CD4-positive, alpha-beta memory T cell (primary cell): ENCODE data around the gene TMEM184B. TPM values are rescaled to one million over a fixed set of nuclear protein-coding genes. Genes with fewer than 3 reads are reported as not detected.

Experiments used
- CTCF ChIA-PET: fragments of 350-600 bp; sonication (Branson Sonifier 250); formaldehyde crosslinking; loops from one replicate; lab custom pipeline; 2021; ENCODE audit warnings: inconsistent platforms; ENCODE audit not compliant: partially characterized antibody; lab: Charles Lee
- POLR2A ChIA-PET: fragments of 350-600 bp; sonication (Branson Sonifier 250); formaldehyde crosslinking; loops from one replicate; lab custom pipeline; 2021; ENCODE audit not compliant: partially characterized antibody; lab: Charles Lee
- DNase-seq, 5 donors: peaks; one replicate each; pipeline versions ENCODE4 v3.0.0 to v3.0.0-alpha.2; 2020 to 2022; ENCODE audit warnings: mixed read lengths in 1 of 5
- H3K27ac ChIP-seq: one replicate; pipeline ENCODE4 v1.7.0; 2013; ENCODE audit warnings: low read depth, low read length
- H3K27me3 ChIP-seq: 2 replicates; pipeline ENCODE4 v1.7.0; 2013; ENCODE audit warnings: mild to moderate bottlenecking, low read length, moderate library complexity; ENCODE audit not compliant: insufficient read depth
- H3K36me3 ChIP-seq: 2 replicates; pipeline ENCODE4 v1.7.0; 2013; ENCODE audit warnings: mild to moderate bottlenecking, low read length, moderate library complexity; ENCODE audit not compliant: insufficient read depth
- H3K4me1 ChIP-seq: 2 replicates; pipeline ENCODE4 v1.7.0; 2013; ENCODE audit warnings: mild to moderate bottlenecking, low read length, moderate library complexity; ENCODE audit not compliant: insufficient read depth
- H3K4me3 ChIP-seq, 2 donors: one replicate each; pipeline ENCODE4 v1.7.0; 2013; ENCODE audit warnings: low read length in 2 of 2, mild to moderate bottlenecking in 1 of 2
- H3K9me3 ChIP-seq, 2 donors: one replicate each; pipeline ENCODE4 v1.7.0; 2013; ENCODE audit warnings: low read length in 2 of 2, control low read depth in 1 of 2; ENCODE audit not compliant: control insufficient read depth in 1 of 2
- H3K27ac Mint-ChIP-seq, 7 donors: one replicate each; pipeline ENCODE4 v1.8.0; 2020 to 2021; ENCODE audit warnings: mixed read lengths in 7 of 7, mild to moderate bottlenecking in 6 of 7, inconsistent platforms in 3 of 7, moderate library complexity in 3 of 7
- H3K27me3 Mint-ChIP-seq, 2 donors: one replicate each; pipeline ENCODE4 v1.8.0; 2020 to 2021; ENCODE audit warnings: mixed read lengths in 2 of 2
- H3K36me3 Mint-ChIP-seq, 2 donors: one replicate each; pipeline ENCODE4 v1.8.0; 2020 to 2021; ENCODE audit warnings: mixed read lengths in 2 of 2, inconsistent platforms in 1 of 2, mild to moderate bottlenecking in 1 of 2
- H3K4me1 Mint-ChIP-seq, 4 donors: one replicate each; pipeline ENCODE4 v1.8.0; 2020 to 2021; ENCODE audit warnings: mixed read lengths in 4 of 4, mild to moderate bottlenecking in 1 of 4
- H3K4me3 Mint-ChIP-seq, 8 donors: one replicate each; pipeline ENCODE4 v1.8.0; 2020 to 2021; ENCODE audit warnings: mixed read lengths in 8 of 8, mild to moderate bottlenecking in 7 of 8, moderate library complexity in 6 of 8, inconsistent platforms in 3 of 8
- H3K9me3 Mint-ChIP-seq, 8 donors: one replicate each; pipeline ENCODE4 v1.8.0; 2020 to 2021; ENCODE audit warnings: mixed read lengths in 8 of 8, mild to moderate bottlenecking in 5 of 8, inconsistent platforms in 3 of 8, moderate library complexity in 1 of 8
- intact Hi-C: fragments of 100-400 bp; cut with micrococcal nuclease; formaldehyde crosslinking; loops from one replicate; pipeline ENCODE4 v1.15.1; 2023
- polyA plus RNA-seq, 2 donors: library from polyadenylated mRNA; unstranded; fragments of 300-500 nt; fragmentation: Illumina TruSeq; gene quantifications; one replicate each; pipeline ENCODE4 v1.2.3, GENCODE V29; 2021
- total RNA-seq, 2 experiments: library from RNA; stranded (reverse); gene quantifications; one replicate each; pipeline ENCODE4 v1.2.3, GENCODE V29; 2021

The TMEM184B gene
- total and polyA plus RNA-seq, 4 experiments from 2014 or later: 9.0 to 36.6 (median 29.7) TPM

- Histone ChIP-seq H3K4me1 (no peaks in the 10 kb centered on the region), H3K9me3 (no peaks in the 10 kb centered on the region), H3K27me3 (no peaks in the 10 kb centered on the region), H3K27ac (no peak overlapping the region), H3K4me3 (no peak overlapping the region), H3K36me3 (peaks cover 16% of the 10 kb centered on the region)
- Mint-ChIP-seq H3K27me3 (no peaks in the 10 kb centered on the region), H3K27ac (peak overlapping the region in 2 of 7 donors; percentile 66 to 84), H3K36me3 (peaks cover 17 to 30% of the 10 kb centered on the region in 2 donors), H3K4me1 (peaks cover 0 to 8% (median 4%) of the 10 kb centered on the region in 4 donors), H3K4me3 (peak overlapping the region in 1 of 8 donors; percentile 31), H3K9me3 (peaks cover 0 to 2% (median 0%) of the 10 kb centered on the region in 8 donors)
- intact Hi-C loops: no loop called here
- DNase-seq: no peak
- ChIA-PET POLR2A (interaction anchor here (1.2 kb wide), 1 partner anchor 10 kb away, joined by 3 read pairs; no protein-coding TSS in a partner anchor), CTCF (no interaction called here)
These were observed 22.8 kb downstream of the TMEM184B start for GRCh38 chr22:38249803-38250642.

DNA sequence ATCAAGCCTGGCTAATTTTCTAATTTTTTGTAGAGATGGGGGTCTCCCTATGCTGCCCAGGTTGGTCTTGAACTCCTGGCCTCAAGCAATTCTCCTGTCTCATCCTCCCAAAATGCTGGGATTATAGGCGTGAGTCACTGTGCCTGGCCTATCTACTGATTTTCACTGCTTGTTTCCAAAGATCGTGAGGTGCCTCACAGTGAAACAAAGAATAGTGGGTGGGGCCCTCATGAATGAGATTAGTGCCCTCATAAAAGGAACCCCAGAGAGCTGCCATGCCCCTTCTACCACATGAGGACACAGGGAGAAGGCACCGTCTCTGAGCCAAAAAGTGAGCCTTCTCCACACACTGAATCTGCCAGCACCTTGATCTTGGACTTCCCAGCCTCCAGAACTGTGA lies 23.5 kb downstream of the TMEM184B start:
- peaks cover 0 to 8% (median 4%) of the 10 kb centered on the region in 4 donors for H3K4me1 Mint-ChIP-seq
- no peak overlapping the region for H3K27ac Mint-ChIP-seq
- peaks cover 0 to 2% (median 0%) of the 10 kb centered on the region in 8 donors for H3K9me3 Mint-ChIP-seq
- Histone ChIP-seq H3K36me3 (peaks cover 16% of the 10 kb centered on the region), H3K27ac (no peak overlapping the region), H3K4me3 (no peak overlapping the region), H3K27me3 (no peaks in the 10 kb centered on the region), H3K9me3 (no peaks in the 10 kb centered on the region), H3K4me1 (no peaks in the 10 kb centered on the region)
- no peaks in the 10 kb centered on the region for H3K27me3 Mint-ChIP-seq
- CTCF ChIA-PET: no interaction called here
- peaks cover 17 to 31% of the 10 kb centered on the region in 2 donors for H3K36me3 Mint-ChIP-seq
- intact Hi-C loops: no loop called here
- no peak for DNase-seq
- POLR2A ChIA-PET: no interaction called here
- no peak overlapping the region for H3K4me3 Mint-ChIP-seq

DNA sequence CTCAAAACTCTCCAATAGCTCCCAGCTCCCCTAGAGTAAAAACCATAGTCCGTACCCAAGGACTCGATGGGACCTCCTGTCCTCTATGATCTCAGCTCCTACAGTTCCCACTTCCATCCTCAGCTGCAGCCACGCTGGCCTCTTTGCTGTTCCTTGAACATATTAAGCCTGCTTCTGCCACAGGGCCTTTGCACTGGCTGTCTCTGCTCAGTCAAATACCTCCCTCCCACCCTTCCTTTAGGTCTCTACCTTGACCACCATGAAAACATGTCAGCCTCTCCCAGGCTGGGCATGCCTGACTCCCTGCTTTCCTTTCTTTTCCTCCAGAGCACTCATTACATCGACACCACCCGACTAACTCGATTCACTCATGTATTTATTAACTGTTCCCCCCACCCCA lies 24.5 kb downstream of the TMEM184B start:
- ChIA-PET CTCF (no interaction called here), POLR2A (no interaction called here)
- Mint-ChIP-seq H3K36me3 (peaks cover 23 to 41% of the 10 kb centered on the region in 2 donors), H3K9me3 (peaks cover 0 to 2% (median 0%) of the 10 kb centered on the region in 8 donors), H3K27ac (peak overlapping the region in 3 of 7 donors; percentile 5 to 68 (median 24)), H3K4me3 (no peak overlapping the region), H3K4me1 (peaks cover 0 to 8% (median 3%) of the 10 kb centered on the region in 4 donors), H3K27me3 (no peaks in the 10 kb centered on the region)
- DNase-seq: no peak
- H3K36me3 ChIP-seq: peaks cover 16% of the 10 kb centered on the region
- no peaks in the 10 kb centered on the region for H3K9me3 ChIP-seq
- no peak overlapping the region for H3K27ac ChIP-seq
- no peaks in the 10 kb centered on the region for H3K27me3 ChIP-seq
- no peak overlapping the region for H3K4me3 ChIP-seq
- H3K4me1 ChIP-seq: no peaks in the 10 kb centered on the region
- intact Hi-C loops: no loop called here

- Histone ChIP-seq H3K9me3 (no peaks in the 10 kb centered on the region), H3K36me3 (peaks cover 16% of the 10 kb centered on the region), H3K27me3 (no peaks in the 10 kb centered on the region), H3K27ac (no peak overlapping the region), H3K4me1 (no peaks in the 10 kb centered on the region), H3K4me3 (no peak overlapping the region)
- Mint-ChIP-seq H3K9me3 (peaks cover 0 to 2% (median 0%) of the 10 kb centered on the region in 8 donors), H3K4me3 (no peak overlapping the region), H3K36me3 (peaks cover 23 to 42% of the 10 kb centered on the region in 2 donors), H3K4me1 (peaks cover 0 to 8% (median 3%) of the 10 kb centered on the region in 4 donors), H3K27me3 (no peaks in the 10 kb centered on the region), H3K27ac (peak overlapping the region in 1 of 7 donors; percentile 24)
- intact Hi-C loops: no loop called here
- CTCF ChIA-PET: no interaction called here
- DNase-seq: no peak
- POLR2A ChIA-PET: no interaction called here
These were observed 25.1 kb downstream of the TMEM184B start for GRCh38 chr22:38247713-38248112.

DNA sequence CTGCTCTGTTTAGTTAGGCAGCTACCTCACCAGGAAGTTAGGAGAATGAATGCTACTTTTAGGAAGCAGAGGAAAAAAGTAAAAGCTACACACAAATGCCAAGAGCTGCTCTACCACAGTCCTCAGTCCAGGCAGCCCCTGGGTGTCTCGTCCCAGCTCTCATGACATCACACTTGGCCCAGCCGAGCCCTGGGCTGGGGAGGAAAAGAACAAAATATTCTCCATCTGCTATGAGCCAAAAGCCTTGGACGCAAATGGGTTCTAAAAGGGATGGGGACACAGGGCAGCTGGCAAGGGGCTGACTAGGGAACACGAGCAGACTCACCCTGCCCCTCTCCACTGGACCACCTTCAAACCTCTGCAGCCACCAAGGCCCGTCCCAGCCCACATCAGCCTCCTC lies 26.1 kb downstream of the TMEM184B start:
- no peak overlapping the region for H3K27ac Mint-ChIP-seq

DNA sequence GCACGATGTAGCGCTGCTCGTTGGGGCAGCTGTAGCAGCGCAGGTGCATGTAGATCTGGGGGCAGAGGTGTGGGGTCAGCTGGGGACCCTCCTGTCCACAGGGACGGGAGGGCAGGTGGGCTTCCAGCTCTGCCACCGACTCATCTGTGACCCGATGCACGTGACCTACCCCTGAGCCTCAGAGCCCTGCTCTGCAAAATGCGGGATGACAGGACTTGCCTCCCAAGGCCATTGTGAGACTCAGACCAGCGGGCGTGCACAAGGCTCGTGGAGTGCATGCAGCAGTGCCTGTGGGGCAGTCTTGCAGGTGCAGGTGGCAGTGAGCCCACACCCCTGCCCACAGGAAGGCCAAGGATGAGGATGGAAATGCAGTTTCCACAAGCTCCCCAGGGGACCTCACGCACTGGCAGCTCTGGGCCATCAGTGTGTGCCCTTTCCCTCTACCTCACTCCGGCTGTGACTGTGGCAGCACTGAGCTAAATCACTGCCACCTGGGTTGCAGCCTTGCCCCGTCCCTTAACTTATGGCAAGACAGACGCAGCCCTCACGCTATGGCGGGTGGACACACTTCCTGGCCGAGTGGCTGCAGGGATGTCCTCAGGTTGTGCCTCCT lies 26.7 kb downstream of the TMEM184B start:
- Histone ChIP-seq H3K36me3 (peaks cover 16% of the 10 kb centered on the region), H3K4me3 (no peak overlapping the region), H3K27ac (no peak overlapping the region), H3K9me3 (no peaks in the 10 kb centered on the region), H3K4me1 (no peaks in the 10 kb centered on the region), H3K27me3 (no peaks in the 10 kb centered on the region)
- intact Hi-C loops: no loop called here
- ChIA-PET POLR2A (no interaction called here), CTCF (interaction anchor here (0.8 kb wide), 1 partner anchor 255 kb away, joined by 3 read pairs; no protein-coding TSS in a partner anchor)
- peaks cover 0 to 2% (median 0%) of the 10 kb centered on the region in 8 donors for H3K9me3 Mint-ChIP-seq
- no peak overlapping the region for H3K27ac Mint-ChIP-seq
- H3K36me3 Mint-ChIP-seq: peaks cover 23 to 44% of the 10 kb centered on the region in 2 donors
- no peak for DNase-seq
- peaks cover 0 to 8% (median 3%) of the 10 kb centered on the region in 4 donors for H3K4me1 Mint-ChIP-seq
- H3K27me3 Mint-ChIP-seq: no peaks in the 10 kb centered on the region
- no peak overlapping the region for H3K4me3 Mint-ChIP-seq

More for the DNA sequence above, 26.1 kb downstream of the TMEM184B start:
- Mint-ChIP-seq H3K27me3 (no peaks in the 10 kb centered on the region), H3K4me3 (no peak overlapping the region), H3K4me1 (peaks cover 0 to 8% (median 3%) of the 10 kb centered on the region in 4 donors), H3K36me3 (peaks cover 23 to 44% of the 10 kb centered on the region in 2 donors), H3K9me3 (peaks cover 0 to 2% (median 0%) of the 10 kb centered on the region in 8 donors)
- ChIA-PET CTCF (interaction anchor here (0.8 kb wide), 1 partner anchor 254 kb away, joined by 3 read pairs; no protein-coding TSS in a partner anchor), POLR2A (no interaction called here)
- H3K27me3 ChIP-seq: no peaks in the 10 kb centered on the region
- H3K36me3 ChIP-seq: peaks cover 16% of the 10 kb centered on the region
- no peak for DNase-seq
- intact Hi-C loops: no loop called here
- H3K4me1 ChIP-seq: no peaks in the 10 kb centered on the region
- H3K4me3 ChIP-seq: no peak overlapping the region
- H3K9me3 ChIP-seq: no peaks in the 10 kb centered on the region
- H3K27ac ChIP-seq: no peak overlapping the region

DNA sequence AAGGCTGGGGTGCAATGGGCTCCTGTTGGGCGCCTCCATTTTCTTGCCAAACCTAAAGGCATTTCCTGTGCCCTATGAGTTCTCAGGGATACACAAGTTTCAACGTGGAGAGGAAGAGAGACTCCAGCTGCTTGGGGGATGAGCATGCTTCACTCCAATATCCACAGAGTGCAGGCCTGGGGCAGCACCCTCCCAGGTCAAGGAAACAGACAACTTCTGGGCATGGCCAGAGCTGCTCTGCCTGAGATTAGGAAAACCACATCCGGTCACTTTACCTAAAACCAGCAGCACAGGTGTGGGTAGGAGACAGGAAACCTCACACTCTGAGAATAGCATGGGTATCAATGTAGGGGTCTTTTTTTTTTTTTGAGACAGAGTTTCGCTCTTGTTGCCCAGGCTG lies 28.7 kb downstream of the TMEM184B start:
- ChIA-PET POLR2A (no interaction called here), CTCF (no interaction called here)
- intact Hi-C loops: no loop called here
- Mint-ChIP-seq H3K27me3 (no peaks in the 10 kb centered on the region), H3K4me1 (peaks cover 0 to 2% (median 0%) of the 10 kb centered on the region in 4 donors), H3K27ac (peak overlapping the region in 2 of 7 donors; percentile 23 to 46), H3K36me3 (peaks cover 23 to 47% of the 10 kb centered on the region in 2 donors), H3K4me3 (no peak overlapping the region), H3K9me3 (no peaks in the 10 kb centered on the region)
- no peak for DNase-seq
- H3K27me3 ChIP-seq: no peaks in the 10 kb centered on the region
- no peaks in the 10 kb centered on the region for H3K9me3 ChIP-seq
- H3K36me3 ChIP-seq: peaks cover 16% of the 10 kb centered on the region
- no peak overlapping the region for H3K27ac ChIP-seq
- H3K4me3 ChIP-seq: no peak overlapping the region
- H3K4me1 ChIP-seq: no peaks in the 10 kb centered on the region
